ENCODE results near the gene DDX4. TPM values are rescaled to one million over a fixed set of nuclear protein-coding genes. Genes with fewer than 3 reads are reported as not detected.

The DDX4 gene
- polyA plus RNA-seq, 3 donors = not detected

DNA sequence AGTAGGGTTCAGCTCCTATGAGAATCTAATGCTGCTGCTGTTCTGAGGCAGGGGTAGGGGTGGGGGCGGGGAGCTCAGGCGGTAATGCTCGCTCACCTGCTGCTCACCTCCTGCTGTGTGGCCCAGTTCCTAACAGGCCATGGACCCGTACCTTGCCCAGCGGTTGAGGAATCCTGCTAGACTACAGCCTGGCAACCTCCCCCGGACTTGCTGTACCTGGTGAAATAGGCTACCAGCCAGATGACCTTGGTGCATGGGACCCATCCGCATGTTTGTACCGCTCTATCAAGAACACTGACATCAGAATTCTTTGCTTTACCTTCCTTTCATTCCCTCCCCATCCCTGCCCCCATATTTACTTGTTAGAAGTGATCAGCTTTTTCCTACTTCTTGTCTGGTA, 128.6 kb downstream of the DDX4 start:
- no peak for DNase-seq

Other genes with a start within 250 kb of the DDX4 start
- gene PLPP1, start 203.1 kb upstream of the DDX4 start, polyA plus RNA-seq (ENCODE audit: insufficient read length in 3 of 3) = 10 to 100 TPM; 80.0 to 89.0 (median 84.0) TPM
- 10 to 100 TPM; 27.3 to 38.3 (median 32.8) TPM for gene SLC38A9, start 25.7 kb upstream of the DDX4 start, polyA plus RNA-seq (ENCODE audit: insufficient read length in 3 of 3)
- gene IL31RA, start 113.3 kb downstream of the DDX4 start, polyA plus RNA-seq (ENCODE audit: insufficient read length in 3 of 3) = under 1 TPM in 2 of 3 donors, not detected in 1; 0.07 to 0.13 TPM